AG09319 (cell line): ENCODE measurements around the gene SPARCL1.
"Not testable (repeated sequence)": the region's sequence is repeated elsewhere in the genome, so short reads cannot be mapped to it uniquely, and the experiment has no call there.

Experiments
- DNase-seq: peaks from one replicate; pipeline ENCODE4 v3.0.0-alpha.2; 2010; ENCODE audit warnings: low read depth; ENCODE audit errors: extremely low read depth
- TF ChIP-seq, protein P1 (sequence below): IDR thresholded peaks from 2 replicates; pipeline ENCODE4 v1.5.1; 2011; ENCODE audit warnings: low read depth, mild to moderate bottlenecking, inconsistent platforms, low read length, moderate library complexity

SPARCL1 gene, protein sequence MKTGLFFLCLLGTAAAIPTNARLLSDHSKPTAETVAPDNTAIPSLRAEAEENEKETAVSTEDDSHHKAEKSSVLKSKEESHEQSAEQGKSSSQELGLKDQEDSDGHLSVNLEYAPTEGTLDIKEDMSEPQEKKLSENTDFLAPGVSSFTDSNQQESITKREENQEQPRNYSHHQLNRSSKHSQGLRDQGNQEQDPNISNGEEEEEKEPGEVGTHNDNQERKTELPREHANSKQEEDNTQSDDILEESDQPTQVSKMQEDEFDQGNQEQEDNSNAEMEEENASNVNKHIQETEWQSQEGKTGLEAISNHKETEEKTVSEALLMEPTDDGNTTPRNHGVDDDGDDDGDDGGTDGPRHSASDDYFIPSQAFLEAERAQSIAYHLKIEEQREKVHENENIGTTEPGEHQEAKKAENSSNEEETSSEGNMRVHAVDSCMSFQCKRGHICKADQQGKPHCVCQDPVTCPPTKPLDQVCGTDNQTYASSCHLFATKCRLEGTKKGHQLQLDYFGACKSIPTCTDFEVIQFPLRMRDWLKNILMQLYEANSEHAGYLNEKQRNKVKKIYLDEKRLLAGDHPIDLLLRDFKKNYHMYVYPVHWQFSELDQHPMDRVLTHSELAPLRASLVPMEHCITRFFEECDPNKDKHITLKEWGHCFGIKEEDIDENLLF

GRCh38 chr4:87529187-87529586 lies at the start of gene SPARCL1:
SPARCL1 (minus strand) TSS chr4:87529376; CDS start chr4:87499574, 29,802 bp downstream.
- TF ChIP-seq, protein P1, sequence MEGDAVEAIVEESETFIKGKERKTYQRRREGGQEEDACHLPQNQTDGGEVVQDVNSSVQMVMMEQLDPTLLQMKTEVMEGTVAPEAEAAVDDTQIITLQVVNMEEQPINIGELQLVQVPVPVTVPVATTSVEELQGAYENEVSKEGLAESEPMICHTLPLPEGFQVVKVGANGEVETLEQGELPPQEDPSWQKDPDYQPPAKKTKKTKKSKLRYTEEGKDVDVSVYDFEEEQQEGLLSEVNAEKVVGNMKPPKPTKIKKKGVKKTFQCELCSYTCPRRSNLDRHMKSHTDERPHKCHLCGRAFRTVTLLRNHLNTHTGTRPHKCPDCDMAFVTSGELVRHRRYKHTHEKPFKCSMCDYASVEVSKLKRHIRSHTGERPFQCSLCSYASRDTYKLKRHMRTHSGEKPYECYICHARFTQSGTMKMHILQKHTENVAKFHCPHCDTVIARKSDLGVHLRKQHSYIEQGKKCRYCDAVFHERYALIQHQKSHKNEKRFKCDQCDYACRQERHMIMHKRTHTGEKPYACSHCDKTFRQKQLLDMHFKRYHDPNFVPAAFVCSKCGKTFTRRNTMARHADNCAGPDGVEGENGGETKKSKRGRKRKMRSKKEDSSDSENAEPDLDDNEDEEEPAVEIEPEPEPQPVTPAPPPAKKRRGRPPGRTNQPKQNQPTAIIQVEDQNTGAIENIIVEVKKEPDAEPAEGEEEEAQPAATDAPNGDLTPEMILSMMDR = no peak
- DNase-seq = no peak

GRCh38 chr4:87575983-87576382 lies 46.8 kb upstream of the SPARCL1 start:
- TF ChIP-seq, protein P1 = no peak
- DNase-seq = no peak

DNA sequence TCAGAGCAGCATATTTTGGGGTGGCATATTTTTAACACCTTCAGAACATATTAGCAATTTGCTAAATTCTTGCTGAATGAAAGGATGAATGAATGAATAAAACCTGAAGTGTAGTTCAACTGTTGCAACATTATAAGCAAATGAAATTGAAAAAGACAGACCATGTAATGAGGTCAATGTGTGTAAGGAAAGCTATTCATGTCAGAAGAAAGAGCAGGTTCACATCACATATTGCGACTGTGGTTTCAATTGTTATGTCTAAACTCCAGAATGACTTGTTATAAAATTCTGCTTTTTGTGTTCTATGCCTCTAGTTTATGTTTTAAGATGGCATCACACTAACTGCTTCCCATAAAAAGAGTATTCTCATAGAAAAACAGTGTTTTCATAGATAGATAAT lies 46.2 kb upstream of the SPARCL1 start:
- no peak for DNase-seq
- TF ChIP-seq, protein P1 = no peak

DNA sequence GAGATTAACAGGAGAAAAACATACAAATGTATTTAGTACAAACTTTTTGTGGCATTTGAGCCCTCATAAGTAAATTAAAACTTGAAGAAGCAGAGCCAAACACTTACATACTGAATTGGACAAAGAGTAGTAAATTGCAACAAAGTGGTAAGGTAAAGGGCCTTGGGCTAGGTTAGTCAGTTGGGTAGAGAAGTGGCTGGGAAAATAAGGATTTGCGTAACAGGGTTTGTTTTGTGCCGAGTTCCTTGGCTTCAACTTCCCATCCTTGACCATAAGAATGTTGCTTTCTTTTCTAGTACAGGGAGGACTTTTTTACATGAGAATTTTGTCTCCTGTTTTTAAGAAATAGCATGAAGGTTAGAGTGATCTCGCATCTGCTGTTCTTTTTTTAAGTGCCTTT lies 45.8 kb upstream of the SPARCL1 start:
- TF ChIP-seq, protein P1 = no peak
- DNase-seq = no peak

GRCh38 chr4:87574376-87574775 lies 45.2 kb upstream of the SPARCL1 start:
- DNase-seq = not testable (repeated sequence)

GRCh38 chr4:87570290-87570805 lies 41.2 kb upstream of the SPARCL1 start:
- no peak for DNase-seq
- TF ChIP-seq, protein P1 = no peak

DNA sequence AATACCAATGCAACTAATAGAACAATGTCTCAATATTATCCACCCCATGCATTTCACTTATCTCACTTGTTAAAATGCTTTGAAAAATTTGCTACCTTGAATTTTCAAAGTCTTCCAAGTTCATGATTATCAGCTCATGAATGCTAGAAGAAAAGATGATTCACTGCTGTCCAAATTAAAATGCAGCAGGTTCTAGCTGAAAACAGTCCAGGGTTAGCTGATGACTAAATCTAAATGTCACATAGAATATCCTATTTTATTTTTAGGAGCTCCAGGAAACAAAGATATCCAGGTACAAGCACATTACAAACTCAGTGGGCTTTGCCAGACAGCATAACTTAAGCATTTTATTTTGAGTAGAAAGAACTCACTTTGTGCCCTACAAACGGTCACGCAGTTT lies 38.0 kb upstream of the SPARCL1 start:
- no peak for DNase-seq
- TF ChIP-seq, protein P1 = no peak
